ENCODE results near the gene PRSS16.

Gene PRSS16

GRCh38 chr6:27275025-27275956, 27.8 kb downstream of the PRSS16 start:
- no peak for TF ChIP-seq CTCF (IDR thresholded peaks at IDR 0.05; ENCODE audit: insufficient read depth, low read depth, low read length, missing control alignments)
- peak; percentile 37 for DNase-seq (ENCODE audit: low read depth)
- no peak overlapping the region for H3K4me3 ChIP-seq (ENCODE audit: low read length)

DNA sequence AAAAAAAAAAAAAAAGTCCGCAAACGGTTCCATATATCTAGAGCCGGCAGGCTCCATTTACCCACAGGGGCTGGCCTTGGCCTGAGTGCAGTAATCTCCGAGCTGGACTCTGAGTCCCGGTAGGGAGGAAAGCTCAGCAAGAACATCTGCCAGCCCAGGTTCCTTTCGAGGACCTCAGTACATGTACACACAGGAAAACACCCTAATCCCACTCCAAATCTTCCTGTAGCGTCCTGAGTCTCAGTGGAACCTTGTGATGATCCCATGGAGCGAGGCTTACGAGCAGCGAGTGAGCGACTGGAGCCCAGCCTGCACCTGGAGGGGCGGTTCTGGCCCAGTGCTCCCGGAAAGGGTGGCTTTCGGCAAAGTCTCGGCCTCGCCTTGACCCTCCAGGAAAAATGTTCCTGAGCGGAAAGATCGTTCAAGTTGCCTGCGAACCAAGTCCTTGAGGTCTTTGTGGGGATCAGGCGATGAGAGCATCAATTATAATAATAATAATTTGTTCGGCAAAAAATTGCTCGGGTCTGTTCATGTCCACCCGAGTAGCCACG, 32.1 kb downstream of the PRSS16 start:
- peak overlapping the region; percentile 63 for H3K4me3 ChIP-seq (ENCODE audit: low read length)
- no peak for DNase-seq (ENCODE audit: low read depth)
- TF ChIP-seq CTCF (IDR thresholded peaks at IDR 0.05; ENCODE audit: insufficient read depth, low read depth, low read length, missing control alignments), result no peak

DNA sequence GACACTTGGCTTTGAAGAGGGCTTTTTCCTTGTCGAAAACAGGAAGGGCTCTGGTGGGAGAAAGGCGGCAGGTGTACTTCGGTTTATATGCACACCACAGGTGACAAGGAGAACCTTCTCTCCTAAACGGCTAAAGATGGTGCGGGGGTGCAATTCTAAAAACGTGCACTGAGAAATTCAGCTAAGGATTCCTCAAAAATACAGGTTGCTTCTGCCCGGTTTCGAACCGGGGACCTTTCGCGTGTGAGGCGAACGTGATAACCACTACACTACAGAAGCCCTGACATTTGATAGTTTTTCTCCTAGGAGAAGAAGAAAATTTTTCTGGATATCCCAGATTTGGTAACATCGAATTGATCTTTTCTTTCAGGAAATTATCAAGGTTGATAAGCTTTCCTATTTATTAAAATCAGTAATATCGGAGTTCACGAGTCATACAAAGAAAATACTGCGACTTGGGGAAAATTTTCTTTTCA, 32.6 kb downstream of the PRSS16 start:
- DNase-seq (ENCODE audit: low read depth), result peak; percentile 63
- no peak for TF ChIP-seq CTCF (IDR thresholded peaks at IDR 0.05; ENCODE audit: insufficient read depth, low read depth, low read length, missing control alignments)
- H3K4me3 ChIP-seq (ENCODE audit: low read length), result peak overlapping the region; percentile 63

GRCh38 chr6:27280540-27281000, 33.1 kb downstream of the PRSS16 start:
- no peak for DNase-seq (ENCODE audit: low read depth)
- no peak for TF ChIP-seq CTCF (IDR thresholded peaks at IDR 0.05; ENCODE audit: insufficient read depth, low read depth, low read length, missing control alignments)
- H3K4me3 ChIP-seq (ENCODE audit: low read length), result peak overlapping the region; percentile 63

- H3K4me3 ChIP-seq (ENCODE audit: low read length), result no peak overlapping the region
- DNase-seq (ENCODE audit: low read depth), result no peak
- no peak for TF ChIP-seq CTCF (IDR thresholded peaks at IDR 0.05; ENCODE audit: insufficient read depth, low read depth, low read length, missing control alignments)
Observed at GRCh38 chr6:27281105-27281539, 33.6 kb downstream of the PRSS16 start.

GRCh38 chr6:27281569-27281968, 34.1 kb downstream of the PRSS16 start:
- TF ChIP-seq CTCF (IDR thresholded peaks at IDR 0.05; ENCODE audit: insufficient read depth, low read depth, low read length, missing control alignments), result no peak
- DNase-seq (ENCODE audit: low read depth), result no peak
- H3K4me3 ChIP-seq (ENCODE audit: low read length), result no peak overlapping the region

All from epithelial cell of esophagus (primary cell).